NCI-H526 treated with DMSO at 0.1 percent for 48 hours (cell line): ENCODE measurements around the gene EFNA3.
A peak's percentile ranks its signal among the peaks of the same experiment; 100 is the strongest.

Experiments
- DNase-seq: peaks from one replicate; lab custom pipeline; 2025; lab: John Stamatoyannopoulos, UW

Gene EFNA3

GRCh38 chr1:155066777-155067176, 11.9 kb upstream of the EFNA3 start:
- no peak for DNase-seq

- DNase-seq: no peak
These were observed 10.0 kb upstream of the EFNA3 start for GRCh38 chr1:155068599-155068998.

- peak; percentile 54 for DNase-seq
These were observed 9.0 kb upstream of the EFNA3 start for GRCh38 chr1:155069551-155070157.

GRCh38 chr1:155070158-155070621, 8.4 kb upstream of the EFNA3 start:
- DNase-seq: no peak

GRCh38 chr1:155070721-155071569, 7.7 kb upstream of the EFNA3 start:
- peak; percentile 95 for DNase-seq

GRCh38 chr1:155071701-155072100, 6.9 kb upstream of the EFNA3 start:
- peak; percentile 75 for DNase-seq

- DNase-seq: no peak
These were observed 5.9 kb upstream of the EFNA3 start for GRCh38 chr1:155072531-155073289.

DNA sequence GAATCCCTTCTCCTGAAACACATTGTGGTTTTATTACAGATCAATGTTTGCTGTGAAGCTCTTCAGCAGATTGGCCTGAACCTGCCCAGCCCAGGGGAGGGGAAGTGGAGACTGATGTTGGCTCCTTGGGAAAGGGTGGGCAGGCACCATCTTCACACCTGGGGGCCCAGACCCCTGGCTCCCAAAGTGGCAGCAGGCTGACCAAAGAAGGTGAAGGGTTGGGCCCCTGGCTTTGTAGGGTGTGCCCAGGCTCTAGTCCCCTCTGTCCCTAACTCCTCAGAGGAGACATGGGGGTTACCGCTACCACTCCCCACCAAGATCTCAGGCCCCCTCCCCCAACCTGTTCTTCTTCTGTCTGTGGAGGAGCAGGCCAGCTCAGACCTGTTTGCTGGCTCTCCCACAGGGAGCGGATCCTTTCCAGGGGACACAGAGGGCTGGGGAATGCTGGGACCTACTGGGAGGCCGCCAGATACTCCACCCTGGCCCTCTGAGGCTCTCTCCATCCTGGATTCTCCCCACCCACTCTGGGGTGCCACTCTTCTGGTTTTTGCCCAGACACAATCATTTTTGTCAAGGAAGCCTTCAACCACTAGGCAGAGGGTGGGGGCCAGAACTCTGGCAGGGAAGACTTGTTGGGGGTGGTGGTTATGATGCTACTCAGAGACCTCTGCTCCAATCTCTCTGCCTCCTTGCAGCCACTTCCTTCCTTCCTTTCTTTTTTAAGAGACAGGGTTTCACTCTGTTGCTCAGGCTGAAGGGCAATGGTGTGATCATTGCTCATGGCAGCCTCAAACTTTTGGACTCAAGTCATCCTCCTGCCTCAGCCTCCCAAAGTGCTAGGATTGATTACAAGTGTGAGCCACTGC, 5.0 kb upstream of the EFNA3 start:
- DNase-seq: no peak

- peak; percentile 82 for DNase-seq
These were observed 3.1 kb upstream of the EFNA3 start for GRCh38 chr1:155075535-155075934.

GRCh38 chr1:155076371-155076770, 2.3 kb upstream of the EFNA3 start:
- DNase-seq: no peak

DNA sequence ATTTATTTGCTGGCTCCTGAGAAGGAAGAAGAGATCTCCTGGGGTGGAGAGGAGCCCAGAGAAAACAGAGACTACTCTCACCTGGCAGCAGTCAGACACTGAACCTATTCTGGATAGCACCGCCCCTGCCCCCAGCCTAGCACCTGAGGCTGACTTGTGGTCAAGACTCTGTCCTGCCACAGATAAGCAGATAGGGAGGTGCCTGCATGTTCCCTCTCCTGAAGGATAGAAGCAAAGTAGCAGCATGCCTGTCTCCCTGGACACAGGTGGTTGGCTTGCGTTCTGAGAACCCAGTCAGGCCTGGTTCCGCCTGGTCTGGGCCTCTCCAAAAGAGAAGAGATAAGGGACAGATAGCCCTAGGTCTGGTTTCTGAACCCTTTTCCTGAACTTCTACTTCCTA, 1.3 kb upstream of the EFNA3 start:
- DNase-seq: peak; percentile 86

GRCh38 chr1:155077758-155078445, 735 bp upstream of the EFNA3 start:
- peak; percentile 63 for DNase-seq

DNA sequence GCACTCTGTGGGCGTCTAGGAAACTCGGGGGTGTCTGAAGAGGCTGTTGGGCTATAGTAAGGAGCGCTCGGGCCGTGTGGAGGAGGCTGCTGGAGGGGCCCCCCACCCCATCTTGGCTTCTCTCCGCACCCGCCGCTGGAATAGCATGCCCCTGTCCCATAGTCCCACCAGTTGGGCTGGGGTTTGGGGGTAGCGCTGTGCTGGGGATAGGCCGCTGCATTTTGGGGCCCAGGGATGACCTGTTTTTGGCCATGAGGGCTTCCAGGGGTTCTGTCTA, 511 bp downstream of the EFNA3 start:
- no peak for DNase-seq

GRCh38 chr1:155079487-155080311, 1.1 kb downstream of the EFNA3 start:
- DNase-seq: peak; percentile 80

- peak; percentile 96 for DNase-seq
These were observed 1.9 kb downstream of the EFNA3 start for GRCh38 chr1:155080312-155081228.

DNA sequence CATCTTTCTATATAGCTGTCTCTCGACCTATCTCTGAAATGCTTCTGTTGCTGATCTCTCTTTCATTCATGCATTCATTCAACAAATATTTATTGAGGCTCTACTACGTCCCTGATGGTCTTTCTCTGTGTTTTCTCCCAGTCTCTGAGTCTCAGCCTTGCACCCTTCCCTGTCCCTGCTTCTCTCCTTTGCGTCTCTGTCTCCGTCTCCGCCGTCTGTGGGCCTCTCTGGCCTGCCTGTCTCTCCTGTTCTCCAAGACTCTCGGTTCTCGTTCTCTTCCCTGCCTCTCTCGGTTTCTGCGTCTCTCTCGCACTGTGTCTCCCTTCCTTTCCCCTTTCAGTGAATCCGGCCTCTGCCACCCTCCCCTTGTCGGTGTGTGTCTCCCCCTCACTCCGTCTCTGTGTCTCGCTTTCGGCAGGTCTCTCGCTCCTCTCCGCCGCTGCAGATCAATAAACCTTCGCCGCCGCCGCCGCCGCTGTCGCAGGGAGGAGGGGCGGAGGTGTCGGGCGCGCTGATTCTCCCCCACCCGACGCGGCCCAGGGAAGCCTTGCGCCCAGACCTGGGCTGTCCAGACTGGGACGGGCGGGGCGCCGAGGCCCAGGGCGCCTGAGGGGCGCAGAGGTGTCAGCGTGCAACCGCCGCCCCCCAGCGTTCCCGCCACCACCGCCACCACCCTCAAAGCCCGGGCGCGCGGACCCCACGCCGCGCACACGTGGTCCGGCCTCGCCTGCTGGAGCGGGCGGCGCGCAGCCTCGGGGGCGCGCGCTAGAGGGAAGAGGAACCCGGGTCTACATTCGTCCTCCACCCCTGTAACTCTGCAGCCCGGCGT, 3.0 kb downstream of the EFNA3 start:
- peak; percentile 79 for DNase-seq

DNA sequence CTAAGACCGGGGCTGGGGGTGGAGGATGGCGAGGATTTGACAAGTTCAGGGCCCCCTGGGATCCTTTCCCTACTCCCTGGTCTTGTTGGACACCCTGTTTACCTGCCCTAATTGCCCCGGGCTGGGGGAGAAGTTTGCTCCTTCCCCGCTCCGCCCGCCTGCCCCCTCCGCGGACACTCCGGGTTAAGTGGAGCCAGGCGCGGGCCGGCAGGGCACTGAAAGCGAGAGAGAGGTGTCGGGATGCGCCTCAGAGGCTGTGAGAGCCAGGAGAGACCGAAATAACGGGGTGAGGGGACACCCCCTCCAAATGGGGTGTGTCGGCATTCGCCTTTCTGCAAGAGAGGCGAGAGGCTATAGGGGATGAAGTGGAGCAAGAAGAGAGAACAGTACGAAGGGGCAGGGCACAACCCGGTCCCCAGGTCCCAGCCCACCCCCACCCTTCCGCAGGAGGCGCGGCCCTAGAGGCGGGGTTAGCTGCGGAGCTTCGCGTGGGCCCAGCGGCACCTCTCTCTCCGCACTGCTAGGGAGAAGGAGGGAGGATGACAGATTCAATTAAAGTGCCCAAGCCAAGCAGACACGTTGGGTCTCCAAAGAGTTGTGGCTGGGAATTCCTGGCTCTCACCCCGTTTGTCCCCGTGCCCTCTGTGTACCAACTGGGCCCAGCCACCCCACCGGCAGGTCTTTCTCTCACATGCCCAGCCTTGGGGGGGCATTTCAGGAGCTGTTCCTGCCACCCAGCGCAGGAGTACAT, 3.8 kb downstream of the EFNA3 start:
- peak; percentile 65 for DNase-seq

DNA sequence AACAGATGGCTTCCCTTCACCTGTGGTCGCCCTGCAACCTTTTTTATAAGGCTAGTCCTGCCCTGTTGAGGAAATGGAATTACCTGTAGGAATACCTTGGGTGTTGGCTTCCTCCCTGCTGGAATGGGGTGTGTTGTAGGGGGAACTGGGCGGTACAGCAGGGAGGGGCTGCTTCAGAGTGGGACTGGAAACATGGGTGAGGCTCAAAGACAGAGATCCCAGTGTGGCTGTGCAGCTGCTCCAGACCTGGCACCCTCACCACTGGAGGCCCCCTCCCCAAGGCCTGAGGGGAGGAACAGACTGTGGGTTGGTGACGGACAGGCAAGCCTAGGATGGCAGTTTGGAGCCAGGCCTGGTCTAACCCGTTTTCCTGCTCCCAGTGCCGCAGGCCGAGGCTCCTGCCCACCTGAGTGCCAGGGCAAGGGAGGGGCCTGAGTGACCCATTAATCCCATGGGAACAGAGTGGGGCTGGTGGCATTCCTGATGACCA, 4.5 kb downstream of the EFNA3 start:
- peak; percentile 64 for DNase-seq
